WERI-Rb-1 (cell line): ENCODE measurements around the gene ANTXR2.
"Not testable (repeated sequence)": the region's sequence is repeated elsewhere in the genome, so short reads cannot be mapped to it uniquely, and the experiment has no call there.

Experiments used
- DNase-seq: peaks from one replicate; pipeline ENCODE4 v3.0.0-alpha.2; 2020
- H3K27ac ChIP-seq: fragments of 250-450 bp; sonication (Bioruptor Pico); 2 replicates; pipeline ENCODE4 v1.5.1; 2020; ENCODE audit warnings: mild to moderate bottlenecking, moderate library complexity
- H3K27me3 ChIP-seq: fragments of 250-450 bp; sonication (Bioruptor Pico); 2 replicates; pipeline ENCODE4 v1.5.1; 2021; ENCODE audit warnings: mild to moderate bottlenecking, low read depth, moderate library complexity; ENCODE audit not compliant: insufficient read depth, severe bottlenecking
- H3K36me3 ChIP-seq: fragments of 250-450 bp; sonication (Bioruptor Pico); 2 replicates; pipeline ENCODE4 v1.5.1; 2020; ENCODE audit warnings: mild to moderate bottlenecking, moderate library complexity
- H3K4me3 ChIP-seq: 2 replicates; pipeline ENCODE4 v1.5.1; 2011; ENCODE audit warnings: low read depth, mild to moderate bottlenecking, control low read depth, low read length
- H3K9me3 ChIP-seq: fragments of 250-450 bp; sonication (Bioruptor Pico); 2 replicates; pipeline ENCODE4 v1.5.1; 2021; ENCODE audit warnings: mild to moderate bottlenecking, moderate library complexity; ENCODE audit not compliant: severe bottlenecking
- TF ChIP-seq, protein P1 (sequence below): IDR thresholded peaks from 2 replicates; pipeline ENCODE4 v1.5.1; 2011; ENCODE audit warnings: low read depth, mild to moderate bottlenecking, control low read depth, inconsistent platforms, low read length

ANTXR2 gene

DNA sequence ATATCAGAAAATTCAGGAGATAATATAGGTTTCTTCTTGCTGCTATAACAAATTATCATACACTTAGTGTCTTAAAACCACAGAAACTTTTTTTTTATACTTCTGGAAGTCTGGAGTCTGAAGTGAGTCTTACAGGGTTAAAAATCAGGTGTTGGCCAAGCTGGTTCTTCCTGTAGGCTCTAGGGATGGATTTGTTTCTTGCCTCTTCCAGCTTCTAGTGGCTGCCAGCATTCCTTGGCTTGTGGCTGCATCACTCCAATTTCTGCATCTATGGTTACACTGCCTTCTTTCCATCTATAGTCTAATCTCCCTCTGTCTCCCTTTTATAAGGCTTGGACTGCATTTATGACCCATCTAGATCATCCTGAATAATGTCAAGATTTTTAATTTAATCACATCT is 68.7 kb downstream of the ANTXR2 start:
- H3K9me3 ChIP-seq, result peaks cover 4% of the 10 kb centered on the region
- no peak overlapping the region for H3K27ac ChIP-seq
- DNase-seq, result no peak
- TF ChIP-seq, protein P1, sequence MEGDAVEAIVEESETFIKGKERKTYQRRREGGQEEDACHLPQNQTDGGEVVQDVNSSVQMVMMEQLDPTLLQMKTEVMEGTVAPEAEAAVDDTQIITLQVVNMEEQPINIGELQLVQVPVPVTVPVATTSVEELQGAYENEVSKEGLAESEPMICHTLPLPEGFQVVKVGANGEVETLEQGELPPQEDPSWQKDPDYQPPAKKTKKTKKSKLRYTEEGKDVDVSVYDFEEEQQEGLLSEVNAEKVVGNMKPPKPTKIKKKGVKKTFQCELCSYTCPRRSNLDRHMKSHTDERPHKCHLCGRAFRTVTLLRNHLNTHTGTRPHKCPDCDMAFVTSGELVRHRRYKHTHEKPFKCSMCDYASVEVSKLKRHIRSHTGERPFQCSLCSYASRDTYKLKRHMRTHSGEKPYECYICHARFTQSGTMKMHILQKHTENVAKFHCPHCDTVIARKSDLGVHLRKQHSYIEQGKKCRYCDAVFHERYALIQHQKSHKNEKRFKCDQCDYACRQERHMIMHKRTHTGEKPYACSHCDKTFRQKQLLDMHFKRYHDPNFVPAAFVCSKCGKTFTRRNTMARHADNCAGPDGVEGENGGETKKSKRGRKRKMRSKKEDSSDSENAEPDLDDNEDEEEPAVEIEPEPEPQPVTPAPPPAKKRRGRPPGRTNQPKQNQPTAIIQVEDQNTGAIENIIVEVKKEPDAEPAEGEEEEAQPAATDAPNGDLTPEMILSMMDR, result no peak
- H3K4me3 ChIP-seq, result no peak overlapping the region
- H3K36me3 ChIP-seq, result 0 out of 2 replicates have a peak, but pooled peaks cover 3% of the 10 kb centered on the region
- no peaks in the 10 kb centered on the region for H3K27me3 ChIP-seq

DNA sequence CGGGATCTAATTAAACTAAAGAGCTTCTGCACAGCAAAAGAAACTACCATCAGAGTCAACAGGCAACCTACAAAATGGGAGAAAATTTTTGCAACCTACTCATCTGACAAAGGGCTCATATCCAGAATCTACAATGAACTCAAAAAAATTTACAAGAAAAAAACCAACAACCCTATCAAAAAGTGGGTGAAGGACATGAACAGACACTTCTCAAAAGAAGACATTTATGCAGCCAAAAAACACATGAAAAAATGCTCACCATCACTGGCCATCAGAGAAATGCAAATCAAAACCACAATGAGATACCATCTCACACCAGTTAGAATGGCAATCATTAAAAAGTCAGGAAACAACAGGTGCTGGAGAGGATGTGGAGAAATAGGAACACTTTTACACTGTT is 70.5 kb downstream of the ANTXR2 start:
- not testable (repeated sequence) for H3K36me3 ChIP-seq, H3K27ac ChIP-seq, DNase-seq, H3K4me3 ChIP-seq, H3K9me3 ChIP-seq, H3K27me3 ChIP-seq

DNA sequence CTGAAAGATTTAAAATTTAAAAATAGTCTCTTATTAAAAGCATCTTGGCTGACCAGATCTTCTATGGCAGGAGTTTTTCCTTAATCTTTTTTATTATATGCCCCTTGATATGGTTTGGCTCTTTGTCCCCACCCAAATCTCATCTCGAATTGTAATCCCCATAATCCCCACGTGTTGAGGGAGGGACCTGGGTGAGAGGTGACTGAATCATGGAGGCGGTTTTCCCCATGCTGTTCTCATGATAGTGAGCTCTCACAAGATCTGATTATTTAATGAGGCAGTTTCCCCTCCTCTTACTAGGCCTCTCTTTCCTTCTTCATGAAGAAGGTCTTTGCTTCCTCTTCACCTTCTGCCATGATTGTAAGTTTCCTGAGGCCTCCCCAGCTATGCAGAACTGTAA is 74.0 kb downstream of the ANTXR2 start:
- not testable (repeated sequence) for H3K4me3 ChIP-seq

DNA sequence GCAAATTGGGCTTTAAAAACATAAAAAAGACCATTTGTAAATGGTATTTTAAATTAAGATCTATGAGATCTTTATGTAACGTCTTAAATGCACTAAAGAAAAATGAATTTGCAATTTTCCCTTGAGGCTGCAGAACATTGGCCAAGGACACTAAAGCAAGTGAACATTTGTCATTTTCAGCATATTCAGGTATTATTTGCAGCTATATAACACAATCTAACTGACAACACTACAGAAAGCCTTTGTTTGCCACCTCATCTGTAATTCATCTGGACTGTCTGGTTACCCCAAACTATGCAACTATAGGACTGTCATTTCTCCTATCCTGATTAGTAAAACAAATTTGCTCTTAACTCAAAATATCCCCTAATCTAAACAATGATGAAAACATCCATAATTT is 74.8 kb downstream of the ANTXR2 start:
- TF ChIP-seq, protein P1, result no peak
- no peak overlapping the region for H3K4me3 ChIP-seq
- no peaks in the 10 kb centered on the region for H3K36me3 ChIP-seq
- DNase-seq, result no peak
- no peaks in the 10 kb centered on the region for H3K27me3 ChIP-seq
- no peaks in the 10 kb centered on the region for H3K9me3 ChIP-seq
- H3K27ac ChIP-seq, result no peak overlapping the region

More for the DNA sequence above, 74.0 kb downstream of the ANTXR2 start:
- not testable (repeated sequence) for H3K36me3 ChIP-seq, DNase-seq, H3K9me3 ChIP-seq, H3K27me3 ChIP-seq, H3K27ac ChIP-seq

DNA sequence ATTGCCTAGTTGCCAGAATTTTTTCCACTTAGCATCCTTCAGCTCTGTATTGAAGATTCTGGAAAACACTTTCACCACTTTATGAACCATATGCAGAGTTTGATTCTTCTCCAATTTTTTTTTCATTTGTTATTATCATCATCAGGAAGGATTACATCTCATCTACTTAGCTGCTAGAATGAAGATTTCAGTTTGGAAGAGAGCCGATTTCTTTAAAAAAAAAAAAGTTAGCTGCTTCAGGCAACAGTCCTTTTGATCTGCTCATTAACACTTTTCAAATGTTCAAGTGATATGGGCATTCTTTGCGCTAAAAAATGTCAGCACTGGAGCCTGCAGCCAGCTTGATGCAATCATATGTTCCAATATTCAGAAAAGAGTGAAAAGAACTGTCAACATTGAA is 76.2 kb downstream of the ANTXR2 start:
- Histone ChIP-seq H3K9me3 (no peaks in the 10 kb centered on the region), H3K27me3 (no peaks in the 10 kb centered on the region), H3K4me3 (no peak overlapping the region), H3K36me3 (no peaks in the 10 kb centered on the region), H3K27ac (no peak overlapping the region)
- no peak for DNase-seq
- TF ChIP-seq, protein P1, result no peak

DNA sequence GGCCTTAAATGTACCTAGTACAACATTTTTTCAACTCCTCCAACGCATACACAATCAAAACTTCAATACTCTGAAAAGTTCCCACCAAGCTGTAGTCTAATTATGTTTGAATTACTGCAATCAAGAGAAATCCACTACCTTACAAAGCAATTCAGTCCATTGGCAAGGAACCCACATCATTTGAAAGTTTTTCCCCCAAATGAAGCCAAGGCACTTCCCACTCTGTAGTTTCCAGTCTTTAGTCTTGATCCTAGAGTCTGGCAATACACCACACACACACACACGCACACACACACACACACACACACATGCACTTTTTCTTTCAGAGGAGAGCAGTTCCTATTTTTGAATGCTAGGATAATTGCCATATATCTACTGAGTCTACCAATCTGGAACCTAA is 79.6 kb downstream of the ANTXR2 start:
- DNase-seq, result no peak
- Histone ChIP-seq H3K27me3 (no peaks in the 10 kb centered on the region), H3K4me3 (no peak overlapping the region), H3K9me3 (peaks cover 6% of the 10 kb centered on the region), H3K27ac (no peak overlapping the region), H3K36me3 (no peaks in the 10 kb centered on the region)
- TF ChIP-seq, protein P1, result no peak

DNA sequence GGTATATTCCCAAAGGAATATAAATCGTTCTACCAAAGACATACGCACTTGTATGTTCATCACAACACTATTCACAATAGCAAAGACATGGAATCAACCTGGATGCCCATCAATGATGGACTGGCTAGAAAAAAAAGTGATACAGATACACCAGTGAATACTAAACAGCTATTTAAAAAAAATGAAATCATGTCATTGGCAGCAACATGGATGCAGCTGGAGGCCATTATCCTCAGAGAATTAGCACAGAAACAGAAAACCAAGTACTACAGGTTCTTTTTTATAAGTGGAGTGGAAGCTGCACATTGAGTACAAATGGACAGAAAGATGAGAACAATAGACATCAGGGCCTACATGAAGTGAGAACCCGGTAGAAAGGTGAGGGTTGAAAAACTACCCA is 81.4 kb downstream of the ANTXR2 start:
- no peaks in the 10 kb centered on the region for H3K36me3 ChIP-seq
- no peak overlapping the region for H3K27ac ChIP-seq
- TF ChIP-seq, protein P1, result no peak
- peaks cover 6% of the 10 kb centered on the region for H3K9me3 ChIP-seq
- no peak for DNase-seq
- H3K27me3 ChIP-seq, result no peaks in the 10 kb centered on the region
- no peak overlapping the region for H3K4me3 ChIP-seq

DNA sequence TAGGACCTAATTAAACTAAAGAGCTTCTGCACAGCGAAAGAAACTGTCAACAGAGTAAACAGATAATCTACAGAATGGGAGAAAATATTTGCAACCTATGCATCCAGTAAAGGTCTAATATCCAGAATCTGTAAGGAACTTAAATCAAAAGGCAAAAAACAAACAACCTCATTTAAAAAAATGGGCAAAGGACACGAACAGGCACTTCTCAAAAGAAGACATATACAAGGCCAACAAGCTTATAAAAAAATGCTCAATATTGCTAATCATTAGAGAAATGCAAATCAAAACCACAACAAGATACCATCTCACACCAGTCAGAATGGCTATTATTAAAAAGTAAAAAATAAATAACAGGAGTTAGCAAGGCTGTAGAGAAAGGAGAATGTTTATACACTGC is 81.9 kb downstream of the ANTXR2 start:
- not testable (repeated sequence) for H3K27me3 ChIP-seq, H3K27ac ChIP-seq, DNase-seq, H3K4me3 ChIP-seq, H3K36me3 ChIP-seq, H3K9me3 ChIP-seq
